ENCODE measurements around the gene NEURL3. TPM values are rescaled to one million over a fixed set of nuclear protein-coding genes. Genes with fewer than 3 reads are reported as not detected.
"Not testable (repeated sequence)": the region's sequence is repeated elsewhere in the genome, so short reads cannot be mapped to it uniquely, and the experiment has no call there.

NEURL3 gene
- total and polyA plus RNA-seq, 2 donors (not counting 3 experiments of a cell fraction or from before 2014, with no cell fraction given): not detected

DNA sequence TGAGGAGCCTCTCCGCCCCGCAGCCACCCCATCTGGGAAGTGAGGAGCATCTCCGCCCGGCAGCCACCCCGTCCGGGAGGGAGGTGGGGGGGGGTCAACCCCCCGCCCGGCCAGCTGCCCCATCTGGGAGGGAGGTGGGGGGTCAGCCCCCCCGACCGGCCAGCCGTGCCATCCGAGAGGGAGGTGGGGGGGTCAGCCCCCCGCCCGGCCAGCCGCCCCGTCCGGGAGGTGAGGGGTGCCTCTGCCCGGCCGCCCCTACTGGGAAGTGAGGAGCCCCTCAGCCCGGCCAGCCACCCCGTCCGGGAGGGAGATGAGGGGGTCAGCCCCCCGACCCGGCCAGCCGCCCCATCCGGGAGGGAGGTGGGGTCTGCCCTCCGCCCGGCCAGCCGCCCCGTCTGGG, 43.5 kb downstream of the NEURL3 start:
- dilution Hi-C loops (cut with MboI; ENCODE audit: extremely low pct_ligation_motif_present, low sequenced_read_pairs); H3K9me3 ChIP-seq (replicated peaks; ENCODE audit: control insufficient read depth, insufficient read depth, low read length); H3K27ac ChIP-seq (ENCODE audit: insufficient read depth, low read depth, low read length); DNase-seq (ENCODE audit: low read depth, low spot score); H3K4me2 ChIP-seq (ENCODE audit: insufficient read depth, low read length); H3K9me1 ChIP-seq (replicated peaks; ENCODE audit: control insufficient read depth, extremely low read depth, insufficient read depth, low read length); H3K4me3 ChIP-seq (replicated peaks in 1 of 3; ENCODE audit: insufficient read depth in 1 of 3, low read depth in 1 of 3, low read length in 3 of 3); POLR2A ChIA-PET; H3K36me3 ChIP-seq (ENCODE audit: control insufficient read depth in 2 of 2, extremely low read depth in 1 of 2, insufficient read depth in 2 of 2, low read length in 2 of 2); CTCF ChIA-PET; intact Hi-C loops (cut with micrococcal nuclease); H3K79me2 ChIP-seq (ENCODE audit: control insufficient read depth, insufficient read depth, low read length); H4K20me1 ChIP-seq (replicated peaks; ENCODE audit: control insufficient read depth, extremely low read depth, insufficient read depth, low read length); H3K27me3 ChIP-seq (ENCODE audit: control insufficient read depth in 2 of 2, insufficient read depth in 2 of 2, low read length in 2 of 2); FAIRE-seq; H3K9ac ChIP-seq (replicated peaks; ENCODE audit: extremely low read depth, insufficient read depth, low read length); H3K4me1 ChIP-seq (ENCODE audit: control insufficient read depth, extremely low read depth, insufficient read depth, low read length); H2AFZ ChIP-seq (ENCODE audit: low read depth, low read length); BruUV-seq (replicated peaks): not testable (repeated sequence)

DNA sequence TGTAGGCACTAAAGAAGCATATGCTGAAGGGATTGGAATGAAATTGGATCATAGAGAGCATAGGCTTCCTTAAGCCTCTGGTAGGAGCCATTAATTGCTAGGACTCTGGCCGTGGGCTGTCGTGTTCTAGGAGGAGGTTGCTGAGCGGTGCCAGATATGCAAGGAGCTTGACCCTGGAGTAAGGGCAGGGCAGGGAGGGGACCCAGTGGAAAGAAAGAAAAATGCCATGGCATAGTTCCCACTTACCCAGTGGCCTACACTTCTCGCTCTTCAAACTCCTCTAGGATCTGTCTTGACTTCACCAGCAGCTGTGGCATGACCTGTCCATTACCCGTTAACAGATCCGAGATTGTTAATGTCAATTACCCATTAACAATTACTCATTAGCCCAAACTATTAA, 53.1 kb downstream of the NEURL3 start:
- intact Hi-C loops (cut with micrococcal nuclease) (no loop called here), dilution Hi-C loops (cut with MboI; ENCODE audit: extremely low pct_ligation_motif_present, low sequenced_read_pairs) (no loop called here)
- H3K9me1 ChIP-seq (replicated peaks; ENCODE audit: control insufficient read depth, extremely low read depth, insufficient read depth, low read length): no peaks in the 10 kb centered on the region
- no peak for DNase-seq (ENCODE audit: low read depth, low spot score)
- no peak overlapping the region for H3K4me2 ChIP-seq (ENCODE audit: insufficient read depth, low read length)
- no peaks in the 10 kb centered on the region for H3K36me3 ChIP-seq (ENCODE audit: control insufficient read depth in 2 of 2, extremely low read depth in 1 of 2, insufficient read depth in 2 of 2, low read length in 2 of 2)
- no peaks in the 10 kb centered on the region for H3K79me2 ChIP-seq (ENCODE audit: control insufficient read depth, insufficient read depth, low read length)
- ChIA-PET POLR2A (no interaction called here), CTCF (no interaction called here)
- H3K27me3 ChIP-seq (ENCODE audit: control insufficient read depth in 2 of 2, insufficient read depth in 2 of 2, low read length in 2 of 2): peaks cover 6 to 16% of the 10 kb centered on the region in 2 experiments
- no peak for TF ChIP-seq POLR2AphosphoS5 (IDR thresholded peaks at IDR 0.05; ENCODE audit: insufficient read depth, low read depth, low read length)
- no peak for TF ChIP-seq POLR2A (IDR thresholded peaks at IDR 0.05; ENCODE audit: low read depth, low read length)
- TF ChIP-seq, protein P1, sequence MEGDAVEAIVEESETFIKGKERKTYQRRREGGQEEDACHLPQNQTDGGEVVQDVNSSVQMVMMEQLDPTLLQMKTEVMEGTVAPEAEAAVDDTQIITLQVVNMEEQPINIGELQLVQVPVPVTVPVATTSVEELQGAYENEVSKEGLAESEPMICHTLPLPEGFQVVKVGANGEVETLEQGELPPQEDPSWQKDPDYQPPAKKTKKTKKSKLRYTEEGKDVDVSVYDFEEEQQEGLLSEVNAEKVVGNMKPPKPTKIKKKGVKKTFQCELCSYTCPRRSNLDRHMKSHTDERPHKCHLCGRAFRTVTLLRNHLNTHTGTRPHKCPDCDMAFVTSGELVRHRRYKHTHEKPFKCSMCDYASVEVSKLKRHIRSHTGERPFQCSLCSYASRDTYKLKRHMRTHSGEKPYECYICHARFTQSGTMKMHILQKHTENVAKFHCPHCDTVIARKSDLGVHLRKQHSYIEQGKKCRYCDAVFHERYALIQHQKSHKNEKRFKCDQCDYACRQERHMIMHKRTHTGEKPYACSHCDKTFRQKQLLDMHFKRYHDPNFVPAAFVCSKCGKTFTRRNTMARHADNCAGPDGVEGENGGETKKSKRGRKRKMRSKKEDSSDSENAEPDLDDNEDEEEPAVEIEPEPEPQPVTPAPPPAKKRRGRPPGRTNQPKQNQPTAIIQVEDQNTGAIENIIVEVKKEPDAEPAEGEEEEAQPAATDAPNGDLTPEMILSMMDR (IDR thresholded peaks at IDR 0.05; ENCODE audit: extremely low read depth in 1 of 2, insufficient read depth in 1 of 2, low read depth in 1 of 2, low read length in 2 of 2): no peak
- no peak for TF ChIP-seq MYC (IDR thresholded peaks at IDR 0.05; ENCODE audit: low read depth, low read length)
- TF ChIP-seq, protein P2, sequence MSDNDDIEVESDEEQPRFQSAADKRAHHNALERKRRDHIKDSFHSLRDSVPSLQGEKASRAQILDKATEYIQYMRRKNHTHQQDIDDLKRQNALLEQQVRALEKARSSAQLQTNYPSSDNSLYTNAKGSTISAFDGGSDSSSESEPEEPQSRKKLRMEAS (IDR thresholded peaks at IDR 0.05; ENCODE audit: insufficient read depth, insufficient read length): no peak
- no peak overlapping the region for H2AFZ ChIP-seq (ENCODE audit: low read depth, low read length)
- no peak overlapping the region for H3K27ac ChIP-seq (ENCODE audit: insufficient read depth, low read depth, low read length)
- no TSS peak for BruUV-seq (replicated peaks)
- no peak overlapping the region for H3K4me3 ChIP-seq (replicated peaks in 1 of 3; ENCODE audit: insufficient read depth in 1 of 3, low read depth in 1 of 3, low read length in 3 of 3)
- FAIRE-seq: no peak
- no peaks in the 10 kb centered on the region for H4K20me1 ChIP-seq (replicated peaks; ENCODE audit: control insufficient read depth, extremely low read depth, insufficient read depth, low read length)
- no peak overlapping the region for H3K9ac ChIP-seq (replicated peaks; ENCODE audit: extremely low read depth, insufficient read depth, low read length)
- H3K4me1 ChIP-seq (ENCODE audit: control insufficient read depth, extremely low read depth, insufficient read depth, low read length): no peaks in the 10 kb centered on the region
- no peaks in the 10 kb centered on the region for H3K9me3 ChIP-seq (replicated peaks; ENCODE audit: control insufficient read depth, insufficient read depth, low read length)

All from endothelial cell of umbilical vein (primary cell).